HG03196 (cell line): Measurements from ENCODE around the gene RBBP9.
"Not testable (repeated sequence)": the region's sequence is repeated elsewhere in the genome, so short reads cannot be mapped to it uniquely, and the experiment has no call there.

Experiments used
- ATAC-seq: cut with Tn5 transposase; IDR thresholded peaks from one replicate; pipeline ENCODE4 v1.9.1; 2021; ENCODE audit not compliant: unreplicated experiment

Gene RBBP9

GRCh38 chr20:18506744-18507143 is 9.7 kb upstream of the RBBP9 start:
- no peak for ATAC-seq

DNA sequence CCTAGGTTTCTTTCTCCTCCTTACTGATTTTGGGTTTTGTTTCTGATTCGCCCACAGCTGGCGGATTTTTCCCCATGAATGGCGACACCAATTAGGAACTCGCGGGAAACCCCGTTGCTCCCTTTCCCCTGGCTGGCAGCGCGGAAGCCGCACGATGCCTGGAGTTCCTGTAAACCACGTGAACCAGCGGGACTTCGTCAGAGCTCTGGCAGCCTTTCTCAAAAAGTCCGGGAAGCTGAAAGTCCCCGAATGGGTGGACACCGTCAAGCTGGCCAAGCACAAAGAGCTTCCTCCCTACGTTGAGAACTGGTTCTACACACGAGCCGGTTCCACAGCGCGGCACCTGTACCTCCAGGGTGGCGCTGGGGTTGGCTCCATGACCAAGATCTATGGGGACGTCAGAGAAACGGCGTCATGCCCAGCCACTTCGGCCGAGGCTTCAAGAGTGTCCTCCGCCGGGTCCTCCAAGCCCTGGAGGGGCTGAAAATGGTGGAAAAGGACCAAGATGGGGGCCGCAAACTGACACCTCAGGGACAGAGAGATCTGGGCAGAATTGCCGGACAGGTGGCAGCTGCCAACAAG is 7.5 kb upstream of the RBBP9 start:
- ATAC-seq, result no peak

DNA sequence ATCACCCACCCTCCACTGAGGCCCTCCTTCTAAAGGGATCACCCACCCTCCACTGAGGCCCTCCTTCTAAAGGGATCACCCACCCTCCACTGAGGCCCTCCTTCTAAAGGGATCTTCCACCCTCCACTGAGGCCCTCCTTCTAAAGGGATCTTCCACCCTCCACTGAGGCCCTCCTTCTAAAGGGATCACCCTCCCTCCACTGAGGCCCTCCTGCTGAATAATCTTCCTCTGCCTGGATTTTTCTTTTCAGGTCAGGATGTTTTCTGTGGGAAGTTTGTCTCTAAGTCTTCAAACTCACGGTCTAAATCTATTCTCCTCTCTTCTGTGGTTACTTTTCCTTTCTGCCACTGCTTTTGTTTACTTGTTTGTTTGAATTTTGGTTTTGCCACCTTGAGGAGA is 4.6 kb upstream of the RBBP9 start:
- not testable (repeated sequence) for ATAC-seq

- ATAC-seq, result no peak
These were observed 578 bp upstream of the RBBP9 start for GRCh38 chr20:18497603-18498002.

GRCh38 chr20:18496042-18496441 is 983 bp downstream of the RBBP9 start:
- ATAC-seq, result no peak

- no peak for ATAC-seq
These were observed 8.7 kb downstream of the RBBP9 start for GRCh38 chr20:18488301-18488700.

DNA sequence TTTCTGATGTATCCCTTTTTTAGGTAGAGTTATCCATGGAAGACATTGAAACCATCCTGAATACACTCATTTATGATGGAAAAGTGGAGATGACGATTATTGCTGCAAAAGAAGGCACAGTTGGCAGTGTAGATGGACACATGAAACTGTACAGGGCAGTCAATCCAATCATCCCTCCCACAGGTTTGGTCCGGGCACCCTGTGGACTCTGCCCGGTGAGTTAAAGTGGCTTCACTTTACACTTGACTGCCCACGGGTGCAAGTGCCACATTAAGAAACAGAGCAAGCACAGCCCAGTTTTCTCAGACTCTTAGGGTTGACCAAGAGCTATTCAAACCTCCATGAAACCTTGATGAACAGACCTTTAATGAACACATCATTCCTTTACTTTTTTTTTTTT is 15.4 kb downstream of the RBBP9 start:
- no peak for ATAC-seq

GRCh38 chr20:18477821-18478220 is 19.2 kb downstream of the RBBP9 start:
- no peak for ATAC-seq

DNA sequence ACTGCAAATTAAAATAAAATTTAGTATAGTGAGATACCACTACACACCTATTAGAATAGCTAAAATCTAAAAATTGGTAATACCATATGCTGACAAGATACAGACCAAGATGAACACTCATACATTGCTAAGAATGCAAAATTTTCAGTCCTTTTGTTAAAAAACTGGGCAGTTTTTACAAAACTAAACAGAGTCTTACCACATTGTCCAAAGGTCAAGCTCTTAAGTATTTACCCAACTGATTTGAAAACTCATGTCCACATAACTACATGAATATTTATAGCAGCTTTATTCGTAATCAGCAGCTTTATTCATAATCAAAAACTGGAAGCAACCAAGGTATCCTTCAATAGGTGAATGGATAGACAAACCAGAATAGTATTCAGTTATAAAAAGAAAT is 19.8 kb downstream of the RBBP9 start:
- ATAC-seq, result no peak

DNA sequence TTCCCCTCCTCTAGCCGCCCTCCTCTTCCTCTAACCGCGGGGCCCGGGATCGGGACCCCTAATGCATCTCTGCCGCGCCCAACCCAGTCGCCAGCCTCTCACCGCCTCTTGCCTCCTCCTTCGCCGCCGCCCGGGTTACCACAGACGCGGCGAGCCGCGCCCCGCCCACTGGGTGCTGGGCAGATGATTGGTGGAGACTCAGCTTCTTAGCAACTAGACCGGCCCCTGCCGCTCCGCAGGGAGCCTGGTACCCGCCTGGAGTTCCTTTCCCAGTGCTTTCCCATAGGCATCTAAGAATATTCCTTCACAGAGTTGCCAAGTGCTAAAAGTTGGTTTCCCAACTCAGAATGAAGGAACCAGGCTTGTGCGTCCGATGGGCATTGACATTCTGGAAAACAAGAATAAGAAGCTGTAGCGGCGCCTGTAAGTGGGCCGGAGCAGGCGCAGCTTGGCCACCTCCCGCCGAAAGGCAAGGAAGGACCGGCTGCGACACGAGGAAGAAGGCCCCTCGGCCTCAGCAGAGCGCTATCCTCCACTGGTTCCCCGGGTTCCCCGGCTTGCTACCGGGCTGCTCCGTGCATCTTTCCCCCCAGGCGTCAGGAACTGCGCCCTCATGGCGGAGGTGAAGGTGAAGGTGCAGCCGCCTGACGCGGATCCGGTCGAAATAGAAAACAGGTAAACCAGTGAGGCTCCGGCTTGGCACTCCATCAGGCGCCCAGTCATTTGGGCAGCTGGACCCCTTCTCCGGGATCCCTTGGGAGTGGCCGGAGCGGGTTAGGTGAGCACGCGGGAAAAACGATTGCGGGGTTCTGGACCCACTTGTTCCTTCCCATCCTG is 29.9 kb downstream of the RBBP9 start, which contains the start of the genes DZANK1 and POLR3F:
TSS of gene DZANK1 (minus strand) at position 137 of the 837 bp plus-strand sequence. CDS start 1,672 bp downstream, outside the sequence.
TSS of gene POLR3F (plus strand) at position 497 of the 837 bp plus-strand sequence. CDS start at position 614, 117 bp downstream.
- peak; percentile 96 for ATAC-seq

DNA sequence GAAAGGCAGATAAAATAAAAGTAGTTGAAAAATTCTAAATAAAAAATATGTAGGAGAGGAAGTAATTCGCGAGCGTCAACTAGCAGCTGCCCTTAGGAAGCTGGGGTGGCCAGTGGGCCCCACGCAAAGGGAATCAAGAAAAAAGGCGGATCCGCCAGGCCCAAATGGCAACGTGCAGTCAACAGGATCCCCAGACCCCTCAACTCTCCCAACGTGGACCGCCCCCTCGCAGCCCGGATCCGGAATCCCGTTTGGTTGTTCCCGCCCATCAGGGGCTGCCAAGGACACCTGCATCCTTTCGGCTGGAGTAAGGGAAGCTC is 30.5 kb downstream of the RBBP9 start:
- ATAC-seq, result no peak

GRCh38 chr20:18465536-18466200 is 31.4 kb downstream of the RBBP9 start:
- no peak for ATAC-seq

- no peak for ATAC-seq
These were observed 40.4 kb downstream of the RBBP9 start for GRCh38 chr20:18456600-18456999.

- ATAC-seq, result no peak
These were observed 53.1 kb downstream of the RBBP9 start for GRCh38 chr20:18443886-18444285.

- ATAC-seq, result no peak
These were observed 56.6 kb downstream of the RBBP9 start for GRCh38 chr20:18440403-18440802.

- ATAC-seq, result no peak
These were observed 60.2 kb downstream of the RBBP9 start for GRCh38 chr20:18436847-18437246.
